Measurements from ENCODE around the gene DIS3L2.

The DIS3L2 gene

DNA sequence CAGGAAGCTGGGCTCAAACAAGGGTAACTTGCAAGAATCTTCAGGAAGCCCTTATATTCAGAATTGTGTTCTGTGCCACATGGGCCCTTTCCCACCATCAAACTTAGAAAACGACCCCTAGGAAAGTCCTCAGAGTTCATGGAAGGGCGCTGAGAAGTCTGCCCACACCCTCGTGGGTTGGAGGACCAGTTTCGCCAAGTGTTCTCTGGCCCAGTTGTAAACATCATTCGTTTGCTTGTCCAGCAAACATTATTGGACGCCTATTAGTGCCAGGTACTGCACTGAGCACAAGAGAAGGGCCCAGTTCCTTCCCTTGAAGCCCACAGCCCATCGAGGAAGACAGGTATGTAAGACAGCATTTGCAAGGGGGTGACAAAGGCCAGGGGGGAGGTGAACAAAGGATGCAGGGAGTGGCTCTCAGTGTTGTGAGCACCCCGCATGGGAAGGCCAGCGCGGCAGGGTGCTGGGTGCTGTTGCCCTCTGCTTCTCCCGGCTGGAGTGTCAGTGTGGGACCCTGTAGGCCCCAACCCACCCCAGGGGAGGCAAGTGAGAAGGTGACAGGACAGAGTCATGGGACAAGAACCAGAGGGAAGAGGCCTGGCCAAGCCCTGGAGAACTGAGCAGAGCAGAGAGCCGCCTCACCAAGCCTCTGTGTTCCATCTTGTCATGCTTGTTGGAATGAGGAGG lies 356.8 kb downstream of the DIS3L2 start:
- Histone ChIP-seq H3K27me3 (replicated peaks; ENCODE audit: control insufficient read depth, insufficient read depth, low read length) (no peaks in the 10 kb centered on the region), H3K4me3 (replicated peaks; ENCODE audit: low read depth, low read length) (no peak overlapping the region), H3K36me3 (ENCODE audit: control insufficient read depth, insufficient read depth, low read length) (no peaks in the 10 kb centered on the region)
- DNase-seq (ENCODE audit: extremely low read depth, insufficient read length): no peak
- TF ChIP-seq, protein P1, sequence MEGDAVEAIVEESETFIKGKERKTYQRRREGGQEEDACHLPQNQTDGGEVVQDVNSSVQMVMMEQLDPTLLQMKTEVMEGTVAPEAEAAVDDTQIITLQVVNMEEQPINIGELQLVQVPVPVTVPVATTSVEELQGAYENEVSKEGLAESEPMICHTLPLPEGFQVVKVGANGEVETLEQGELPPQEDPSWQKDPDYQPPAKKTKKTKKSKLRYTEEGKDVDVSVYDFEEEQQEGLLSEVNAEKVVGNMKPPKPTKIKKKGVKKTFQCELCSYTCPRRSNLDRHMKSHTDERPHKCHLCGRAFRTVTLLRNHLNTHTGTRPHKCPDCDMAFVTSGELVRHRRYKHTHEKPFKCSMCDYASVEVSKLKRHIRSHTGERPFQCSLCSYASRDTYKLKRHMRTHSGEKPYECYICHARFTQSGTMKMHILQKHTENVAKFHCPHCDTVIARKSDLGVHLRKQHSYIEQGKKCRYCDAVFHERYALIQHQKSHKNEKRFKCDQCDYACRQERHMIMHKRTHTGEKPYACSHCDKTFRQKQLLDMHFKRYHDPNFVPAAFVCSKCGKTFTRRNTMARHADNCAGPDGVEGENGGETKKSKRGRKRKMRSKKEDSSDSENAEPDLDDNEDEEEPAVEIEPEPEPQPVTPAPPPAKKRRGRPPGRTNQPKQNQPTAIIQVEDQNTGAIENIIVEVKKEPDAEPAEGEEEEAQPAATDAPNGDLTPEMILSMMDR (IDR thresholded peaks at IDR 0.05; ENCODE audit: insufficient read depth, low read length, poor library complexity, severe bottlenecking): no peak

- no peak for DNase-seq (ENCODE audit: extremely low read depth, insufficient read length)
- H3K4me3 ChIP-seq (replicated peaks; ENCODE audit: low read depth, low read length): no peak overlapping the region
- TF ChIP-seq, protein P1 (IDR thresholded peaks at IDR 0.05; ENCODE audit: insufficient read depth, low read length, poor library complexity, severe bottlenecking): no peak
Observed at GRCh38 chr2:232319067-232319802, 357.7 kb downstream of the DIS3L2 start.

GRCh38 chr2:232319803-232320442 lies 358.4 kb downstream of the DIS3L2 start:
- DNase-seq (ENCODE audit: extremely low read depth, insufficient read length): no peak
- H3K4me3 ChIP-seq (replicated peaks; ENCODE audit: low read depth, low read length): no peak overlapping the region
- TF ChIP-seq, protein P1 (IDR thresholded peaks at IDR 0.05; ENCODE audit: insufficient read depth, low read length, poor library complexity, severe bottlenecking): no peak
- H3K36me3 ChIP-seq (ENCODE audit: control insufficient read depth, insufficient read depth, low read length): no peaks in the 10 kb centered on the region
- H3K27me3 ChIP-seq (replicated peaks; ENCODE audit: control insufficient read depth, insufficient read depth, low read length): no peaks in the 10 kb centered on the region

More at GRCh38 chr2:232319067-232319802, 357.7 kb downstream of the DIS3L2 start:
- no peaks in the 10 kb centered on the region for H3K27me3 ChIP-seq (replicated peaks; ENCODE audit: control insufficient read depth, insufficient read depth, low read length)
- no peaks in the 10 kb centered on the region for H3K36me3 ChIP-seq (ENCODE audit: control insufficient read depth, insufficient read depth, low read length)

GRCh38 chr2:232320443-232320803 lies 358.9 kb downstream of the DIS3L2 start:
- Histone ChIP-seq H3K36me3 (ENCODE audit: control insufficient read depth, insufficient read depth, low read length) (no peaks in the 10 kb centered on the region), H3K27me3 (replicated peaks; ENCODE audit: control insufficient read depth, insufficient read depth, low read length) (no peaks in the 10 kb centered on the region), H3K4me3 (replicated peaks; ENCODE audit: low read depth, low read length) (no peak overlapping the region)
- TF ChIP-seq, protein P1 (IDR thresholded peaks at IDR 0.05; ENCODE audit: insufficient read depth, low read length, poor library complexity, severe bottlenecking): no peak
- DNase-seq (ENCODE audit: extremely low read depth, insufficient read length): no peak

DNA sequence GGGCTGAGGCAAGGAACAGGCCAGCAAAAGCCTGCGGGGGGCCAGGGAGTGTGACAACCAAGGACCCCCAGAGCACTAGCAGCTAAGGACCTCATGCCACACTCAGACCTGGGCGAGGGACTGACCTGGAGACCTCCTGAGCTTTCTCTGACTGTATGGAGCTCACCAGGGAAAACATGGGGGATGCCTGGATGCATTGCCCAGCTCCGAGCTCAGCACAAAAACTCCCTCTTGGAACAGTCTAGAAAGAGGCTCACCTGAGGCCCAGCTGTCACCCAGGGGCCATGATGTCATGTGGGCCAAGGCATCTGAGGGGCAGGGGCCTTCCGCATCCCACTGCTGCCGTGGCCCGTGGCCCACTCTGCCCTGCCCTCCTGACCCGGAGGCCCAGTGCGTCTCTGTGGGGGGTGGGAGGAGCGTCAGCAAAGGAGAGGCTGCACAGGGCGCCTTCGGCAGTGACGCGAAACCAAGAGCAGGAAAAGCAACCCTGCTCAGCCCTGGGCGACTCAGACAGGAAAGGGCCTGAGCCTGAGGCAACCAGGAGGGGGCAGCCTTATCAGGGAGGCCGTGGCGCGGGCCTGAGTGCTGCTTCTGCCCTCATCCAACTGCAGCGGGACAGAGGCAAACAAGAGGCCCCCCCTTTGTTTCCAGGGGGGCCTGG lies 359.8 kb downstream of the DIS3L2 start:
- no peaks in the 10 kb centered on the region for H3K36me3 ChIP-seq (ENCODE audit: control insufficient read depth, insufficient read depth, low read length)
- TF ChIP-seq, protein P1 (IDR thresholded peaks at IDR 0.05; ENCODE audit: insufficient read depth, low read length, poor library complexity, severe bottlenecking): peak; percentile 3

More for the DNA sequence above, 359.8 kb downstream of the DIS3L2 start:
- Histone ChIP-seq H3K27me3 (replicated peaks; ENCODE audit: control insufficient read depth, insufficient read depth, low read length) (no peaks in the 10 kb centered on the region), H3K4me3 (replicated peaks; ENCODE audit: low read depth, low read length) (no peak overlapping the region)
- no peak for DNase-seq (ENCODE audit: extremely low read depth, insufficient read length)

Data from GM06990 (cell line).